ENCODE data around the gene ROCK2. TPM values are rescaled to one million over a fixed set of nuclear protein-coding genes. Genes with fewer than 3 reads are reported as not detected.

ROCK2 gene
- total RNA-seq, 1 experiment from 2014 or later: 49.4 TPM

DNA sequence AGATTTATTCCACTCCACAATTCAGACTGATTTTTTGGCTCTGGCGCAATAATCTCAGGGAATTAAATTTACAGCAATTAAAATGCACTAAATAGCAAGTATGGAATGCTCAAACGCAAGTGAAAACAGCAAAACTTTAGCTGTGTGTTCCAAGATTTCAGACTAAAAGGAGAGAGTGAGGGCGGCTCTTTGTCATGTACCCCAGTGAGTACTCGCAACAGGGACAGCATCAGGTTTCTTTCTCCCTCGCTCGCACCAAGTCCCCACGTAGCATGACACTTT, 1.1 kb downstream of the ROCK2 start:
- Histone ChIP-seq H3K27ac (ENCODE audit: low read depth, low read length, poor library complexity, severe bottlenecking) (peak overlapping the region; percentile 83), H3K4me1 (ENCODE audit: insufficient read depth, low read length, poor library complexity, severe bottlenecking) (peaks cover 16% of the 10 kb centered on the region), H3K27me3 (replicated peaks; ENCODE audit: insufficient read depth, low read depth, low read length, poor library complexity) (no peaks in the 10 kb centered on the region), H3K4me3 (ENCODE audit: low read depth, low read length, poor library complexity, severe bottlenecking) (peak overlapping the region; percentile 85), H3K9me3 (ENCODE audit: low read depth, low read length, poor library complexity, severe bottlenecking) (no peaks in the 10 kb centered on the region), H3K36me3 (ENCODE audit: insufficient read depth, low read length, poor library complexity, severe bottlenecking) (no peaks in the 10 kb centered on the region)
- ChIA-PET CTCF (no interaction called here), POLR2A (ENCODE audit: low non-redundant PET) (no interaction called here)
- TF ChIP-seq, protein P1, sequence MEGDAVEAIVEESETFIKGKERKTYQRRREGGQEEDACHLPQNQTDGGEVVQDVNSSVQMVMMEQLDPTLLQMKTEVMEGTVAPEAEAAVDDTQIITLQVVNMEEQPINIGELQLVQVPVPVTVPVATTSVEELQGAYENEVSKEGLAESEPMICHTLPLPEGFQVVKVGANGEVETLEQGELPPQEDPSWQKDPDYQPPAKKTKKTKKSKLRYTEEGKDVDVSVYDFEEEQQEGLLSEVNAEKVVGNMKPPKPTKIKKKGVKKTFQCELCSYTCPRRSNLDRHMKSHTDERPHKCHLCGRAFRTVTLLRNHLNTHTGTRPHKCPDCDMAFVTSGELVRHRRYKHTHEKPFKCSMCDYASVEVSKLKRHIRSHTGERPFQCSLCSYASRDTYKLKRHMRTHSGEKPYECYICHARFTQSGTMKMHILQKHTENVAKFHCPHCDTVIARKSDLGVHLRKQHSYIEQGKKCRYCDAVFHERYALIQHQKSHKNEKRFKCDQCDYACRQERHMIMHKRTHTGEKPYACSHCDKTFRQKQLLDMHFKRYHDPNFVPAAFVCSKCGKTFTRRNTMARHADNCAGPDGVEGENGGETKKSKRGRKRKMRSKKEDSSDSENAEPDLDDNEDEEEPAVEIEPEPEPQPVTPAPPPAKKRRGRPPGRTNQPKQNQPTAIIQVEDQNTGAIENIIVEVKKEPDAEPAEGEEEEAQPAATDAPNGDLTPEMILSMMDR (conservative IDR thresholded peaks at IDR 0.05; ENCODE audit: low read depth, low read length): no peak
- TF ChIP-seq EZH2 (IDR thresholded peaks at IDR 0.05; ENCODE audit: borderline replicate concordance, low read depth, low read length, poor library complexity, severe bottlenecking): no peak
- DNase-seq (ENCODE audit: low spot score): no peak
- BruUV-seq (replicated peaks): no TSS peak
- intact Hi-C loops (cut with micrococcal nuclease; ENCODE audit: unreplicated experiment): no loop called here

GRCh38 chr2:11342551-11343367, 1.7 kb downstream of the ROCK2 start:
- TSS peak; percentile 36 for BruUV-seq (replicated peaks)
- Histone ChIP-seq H3K4me1 (ENCODE audit: insufficient read depth, low read length, poor library complexity, severe bottlenecking) (peaks cover 16% of the 10 kb centered on the region), H3K4me3 (ENCODE audit: low read depth, low read length, poor library complexity, severe bottlenecking) (peak overlapping the region; percentile 85), H3K27me3 (replicated peaks; ENCODE audit: insufficient read depth, low read depth, low read length, poor library complexity) (no peaks in the 10 kb centered on the region), H3K9me3 (ENCODE audit: low read depth, low read length, poor library complexity, severe bottlenecking) (no peaks in the 10 kb centered on the region), H3K36me3 (ENCODE audit: insufficient read depth, low read length, poor library complexity, severe bottlenecking) (no peaks in the 10 kb centered on the region), H3K27ac (ENCODE audit: low read depth, low read length, poor library complexity, severe bottlenecking) (peak overlapping the region; percentile 83)
- intact Hi-C loops (cut with micrococcal nuclease; ENCODE audit: unreplicated experiment): no loop called here
- POLR2A ChIA-PET (ENCODE audit: low non-redundant PET): interaction anchor here (0.5 kb wide), 1 partner anchor 8 kb away, joined by 7 read pairs; no protein-coding TSS in a partner anchor
- no peak for TF ChIP-seq EZH2 (IDR thresholded peaks at IDR 0.05; ENCODE audit: borderline replicate concordance, low read depth, low read length, poor library complexity, severe bottlenecking)
- TF ChIP-seq, protein P1 (conservative IDR thresholded peaks at IDR 0.05; ENCODE audit: low read depth, low read length): no peak
- peak; percentile 27 for DNase-seq (ENCODE audit: low spot score)
- CTCF ChIA-PET: no interaction called here

DNA sequence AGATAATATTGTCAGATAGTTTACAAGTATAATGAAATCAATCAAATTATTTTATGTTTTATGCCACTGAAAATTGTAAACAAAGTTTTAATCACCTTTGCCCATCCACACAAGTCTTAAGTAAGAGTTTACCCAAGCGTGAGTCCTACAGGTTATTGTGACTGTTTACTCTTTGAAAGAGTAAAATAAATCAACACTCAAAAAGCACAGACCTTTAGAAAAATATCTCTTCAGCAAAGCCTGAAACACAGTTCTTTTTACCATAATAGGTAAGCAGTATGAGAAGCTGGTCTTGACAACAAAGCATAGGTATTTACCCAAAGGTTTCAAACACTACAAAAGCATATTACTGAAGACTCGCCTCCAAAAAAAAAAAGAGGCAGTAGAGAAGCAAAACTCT, 3.7 kb downstream of the ROCK2 start:
- no TSS peak for BruUV-seq (replicated peaks)
- no peak overlapping the region for H3K4me3 ChIP-seq (ENCODE audit: low read depth, low read length, poor library complexity, severe bottlenecking)
- H3K27ac ChIP-seq (ENCODE audit: low read depth, low read length, poor library complexity, severe bottlenecking): no peak overlapping the region
- DNase-seq (ENCODE audit: low spot score): no peak
- intact Hi-C loops (cut with micrococcal nuclease; ENCODE audit: unreplicated experiment): no loop called here
- no peaks in the 10 kb centered on the region for H3K27me3 ChIP-seq (replicated peaks; ENCODE audit: insufficient read depth, low read depth, low read length, poor library complexity)
- CTCF ChIA-PET: interaction anchor here (0.6 kb wide), 1 partner anchor 208 kb away, joined by 3 read pairs; no protein-coding TSS in a partner anchor
- peaks cover 10% of the 10 kb centered on the region for H3K4me1 ChIP-seq (ENCODE audit: insufficient read depth, low read length, poor library complexity, severe bottlenecking)
- POLR2A ChIA-PET (ENCODE audit: low non-redundant PET): no interaction called here
- TF ChIP-seq, protein P1 (conservative IDR thresholded peaks at IDR 0.05; ENCODE audit: low read depth, low read length): no peak
- no peak for TF ChIP-seq EZH2 (IDR thresholded peaks at IDR 0.05; ENCODE audit: borderline replicate concordance, low read depth, low read length, poor library complexity, severe bottlenecking)
- H3K36me3 ChIP-seq (ENCODE audit: insufficient read depth, low read length, poor library complexity, severe bottlenecking): no peaks in the 10 kb centered on the region
- H3K9me3 ChIP-seq (ENCODE audit: low read depth, low read length, poor library complexity, severe bottlenecking): no peaks in the 10 kb centered on the region

All from A673 (cell line).